Measurements from ENCODE around the gene EPSTI1.

DNA sequence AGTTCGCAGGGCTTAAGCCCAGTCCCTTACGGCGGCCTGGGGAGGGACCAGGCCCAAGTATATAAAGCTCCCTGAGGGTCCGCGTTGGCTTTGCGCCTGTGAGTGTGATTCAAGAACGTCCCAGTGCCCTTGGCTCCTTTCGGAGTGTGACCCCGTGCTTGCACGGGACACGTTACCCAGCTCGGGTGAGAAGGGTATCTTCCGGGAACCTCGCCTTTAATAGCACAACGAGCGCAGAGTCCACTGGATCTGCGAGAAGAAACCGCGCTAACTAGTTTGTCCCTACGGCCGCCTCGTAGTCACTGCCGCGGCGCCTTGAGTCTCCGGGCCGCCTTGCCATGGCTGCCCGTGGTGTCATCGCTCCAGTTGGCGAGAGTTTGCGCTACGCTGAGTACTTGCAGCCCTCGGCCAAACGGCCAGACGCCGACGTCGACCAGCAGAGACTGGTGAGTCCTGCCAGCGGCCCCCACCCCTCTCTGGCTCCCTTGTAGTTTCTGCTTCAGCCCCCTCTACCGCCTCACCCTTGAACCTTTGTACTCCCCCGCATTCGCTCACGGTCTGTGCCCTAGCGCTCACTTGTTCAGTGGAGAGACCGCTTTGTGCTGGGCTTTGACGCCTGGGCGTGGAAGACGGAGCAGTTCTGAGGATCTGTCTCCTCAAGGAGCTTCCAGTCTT, 31.4 kb upstream of the EPSTI1 start, which contains the start of gene DNAJC15:
- TF ChIP-seq CEBPB (IDR thresholded peaks at IDR 0.05) (no peak), EGR1 (IDR thresholded peaks at IDR 0.05) (no peak), YY1 (IDR thresholded peaks at IDR 0.05; ENCODE audit: low read depth) (peak; percentile 69), TEAD4 (IDR thresholded peaks at IDR 0.05) (no peak)
- TF ChIP-seq, protein P1, sequence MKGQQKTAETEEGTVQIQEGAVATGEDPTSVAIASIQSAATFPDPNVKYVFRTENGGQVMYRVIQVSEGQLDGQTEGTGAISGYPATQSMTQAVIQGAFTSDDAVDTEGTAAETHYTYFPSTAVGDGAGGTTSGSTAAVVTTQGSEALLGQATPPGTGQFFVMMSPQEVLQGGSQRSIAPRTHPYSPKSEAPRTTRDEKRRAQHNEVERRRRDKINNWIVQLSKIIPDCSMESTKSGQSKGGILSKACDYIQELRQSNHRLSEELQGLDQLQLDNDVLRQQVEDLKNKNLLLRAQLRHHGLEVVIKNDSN (IDR thresholded peaks at IDR 0.05) = no peak
- TF ChIP-seq, protein P2, sequence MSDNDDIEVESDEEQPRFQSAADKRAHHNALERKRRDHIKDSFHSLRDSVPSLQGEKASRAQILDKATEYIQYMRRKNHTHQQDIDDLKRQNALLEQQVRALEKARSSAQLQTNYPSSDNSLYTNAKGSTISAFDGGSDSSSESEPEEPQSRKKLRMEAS (IDR thresholded peaks at IDR 0.05) = no peak; the same call in 1 of the 2 replicates
- TF ChIP-seq, protein P3, sequence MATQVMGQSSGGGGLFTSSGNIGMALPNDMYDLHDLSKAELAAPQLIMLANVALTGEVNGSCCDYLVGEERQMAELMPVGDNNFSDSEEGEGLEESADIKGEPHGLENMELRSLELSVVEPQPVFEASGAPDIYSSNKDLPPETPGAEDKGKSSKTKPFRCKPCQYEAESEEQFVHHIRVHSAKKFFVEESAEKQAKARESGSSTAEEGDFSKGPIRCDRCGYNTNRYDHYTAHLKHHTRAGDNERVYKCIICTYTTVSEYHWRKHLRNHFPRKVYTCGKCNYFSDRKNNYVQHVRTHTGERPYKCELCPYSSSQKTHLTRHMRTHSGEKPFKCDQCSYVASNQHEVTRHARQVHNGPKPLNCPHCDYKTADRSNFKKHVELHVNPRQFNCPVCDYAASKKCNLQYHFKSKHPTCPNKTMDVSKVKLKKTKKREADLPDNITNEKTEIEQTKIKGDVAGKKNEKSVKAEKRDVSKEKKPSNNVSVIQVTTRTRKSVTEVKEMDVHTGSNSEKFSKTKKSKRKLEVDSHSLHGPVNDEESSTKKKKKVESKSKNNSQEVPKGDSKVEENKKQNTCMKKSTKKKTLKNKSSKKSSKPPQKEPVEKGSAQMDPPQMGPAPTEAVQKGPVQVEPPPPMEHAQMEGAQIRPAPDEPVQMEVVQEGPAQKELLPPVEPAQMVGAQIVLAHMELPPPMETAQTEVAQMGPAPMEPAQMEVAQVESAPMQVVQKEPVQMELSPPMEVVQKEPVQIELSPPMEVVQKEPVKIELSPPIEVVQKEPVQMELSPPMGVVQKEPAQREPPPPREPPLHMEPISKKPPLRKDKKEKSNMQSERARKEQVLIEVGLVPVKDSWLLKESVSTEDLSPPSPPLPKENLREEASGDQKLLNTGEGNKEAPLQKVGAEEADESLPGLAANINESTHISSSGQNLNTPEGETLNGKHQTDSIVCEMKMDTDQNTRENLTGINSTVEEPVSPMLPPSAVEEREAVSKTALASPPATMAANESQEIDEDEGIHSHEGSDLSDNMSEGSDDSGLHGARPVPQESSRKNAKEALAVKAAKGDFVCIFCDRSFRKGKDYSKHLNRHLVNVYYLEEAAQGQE (IDR thresholded peaks at IDR 0.05; ENCODE audit: low read depth) = no peak

Measured in Ishikawa (cell line).